HL-60 (cell line): ENCODE data around the gene FTO.

Experiments used
- CTCF ChIP-seq: IDR thresholded peaks from one replicate; pipeline ENCODE4 v1.5.1; 2011; ENCODE audit warnings: low read length, control low read depth, inconsistent platforms; ENCODE audit not compliant: insufficient read depth
- GABPA ChIP-seq: IDR thresholded peaks from 2 replicates; pipeline ENCODE4 v1.6.1; 2012; ENCODE audit warnings: low read depth

DNA sequence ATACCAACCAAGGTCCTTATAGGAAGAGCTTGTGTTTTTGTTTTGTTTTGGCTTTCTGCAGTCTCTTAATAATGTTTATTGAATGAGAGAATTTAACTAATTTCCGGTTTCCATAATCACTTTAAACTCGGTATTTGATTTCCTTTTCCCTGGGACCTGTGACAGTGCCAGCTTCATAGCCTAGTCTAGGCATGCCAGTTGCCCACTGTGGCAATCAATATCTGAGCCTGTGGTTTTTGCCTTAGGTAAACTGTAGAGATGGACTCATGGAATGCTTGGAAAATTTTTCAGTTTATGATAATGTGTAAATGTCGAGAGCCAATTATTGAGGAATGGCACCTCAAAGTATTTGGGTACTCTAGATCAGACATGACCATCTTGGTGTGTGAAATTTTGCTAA lies 78.2 kb downstream of the FTO start:
- TF ChIP-seq CTCF (no peak), GABPA (no peak)
